ENCODE measurements around the gene INSYN1.

Gene INSYN1

GRCh38 chr15:73746883-73747282 lies 6.3 kb downstream of the INSYN1 start:
- no peak for ATAC-seq (ENCODE audit: low read depth)
- Histone ChIP-seq H3K27me3 (ENCODE audit: insufficient read depth, poor library complexity, severe bottlenecking) (peaks cover 18% of the 10 kb centered on the region), H3K36me3 (ENCODE audit: low read depth) (no peaks in the 10 kb centered on the region), H3K27ac (ENCODE audit: poor library complexity, severe bottlenecking) (no peak overlapping the region), H3K9me3 (ENCODE audit: severe bottlenecking) (no peaks in the 10 kb centered on the region), H3K4me3 (ENCODE audit: severe bottlenecking) (no peak overlapping the region), H3K4me1 (ENCODE audit: insufficient read depth, poor library complexity, severe bottlenecking) (peaks cover 6% of the 10 kb centered on the region)
- DNase-seq (ENCODE audit: low spot score), result no peak
- TF ChIP-seq CTCF (IDR thresholded peaks at IDR 0.05; ENCODE audit: poor library complexity, severe bottlenecking), result no peak

- no peak for ATAC-seq (ENCODE audit: low read depth)
- no peak for DNase-seq (ENCODE audit: low spot score)
- peaks cover 14% of the 10 kb centered on the region for H3K27me3 ChIP-seq (ENCODE audit: insufficient read depth, poor library complexity, severe bottlenecking)
- no peak overlapping the region for H3K4me3 ChIP-seq (ENCODE audit: severe bottlenecking)
- H3K27ac ChIP-seq (ENCODE audit: poor library complexity, severe bottlenecking), result no peak overlapping the region
- peaks cover 6% of the 10 kb centered on the region for H3K4me1 ChIP-seq (ENCODE audit: insufficient read depth, poor library complexity, severe bottlenecking)
- no peak for TF ChIP-seq CTCF (IDR thresholded peaks at IDR 0.05; ENCODE audit: poor library complexity, severe bottlenecking)
- H3K9me3 ChIP-seq (ENCODE audit: severe bottlenecking), result no peaks in the 10 kb centered on the region
- H3K36me3 ChIP-seq (ENCODE audit: low read depth), result no peaks in the 10 kb centered on the region
Observed at GRCh38 chr15:73746261-73746660, 6.9 kb downstream of the INSYN1 start.

- no peak for TF ChIP-seq CTCF (IDR thresholded peaks at IDR 0.05; ENCODE audit: poor library complexity, severe bottlenecking)
- H3K36me3 ChIP-seq (ENCODE audit: low read depth), result no peaks in the 10 kb centered on the region
- no peak overlapping the region for H3K4me3 ChIP-seq (ENCODE audit: severe bottlenecking)
- DNase-seq (ENCODE audit: low spot score) (no peak), ATAC-seq (ENCODE audit: low read depth) (no peak)
- no peaks in the 10 kb centered on the region for H3K9me3 ChIP-seq (ENCODE audit: severe bottlenecking)
- no peak overlapping the region for H3K27ac ChIP-seq (ENCODE audit: poor library complexity, severe bottlenecking)
- H3K4me1 ChIP-seq (ENCODE audit: insufficient read depth, poor library complexity, severe bottlenecking), result peaks cover 6% of the 10 kb centered on the region
- peaks cover 2% of the 10 kb centered on the region for H3K27me3 ChIP-seq (ENCODE audit: insufficient read depth, poor library complexity, severe bottlenecking)
Observed at GRCh38 chr15:73745073-73745472, 8.1 kb downstream of the INSYN1 start.

DNA sequence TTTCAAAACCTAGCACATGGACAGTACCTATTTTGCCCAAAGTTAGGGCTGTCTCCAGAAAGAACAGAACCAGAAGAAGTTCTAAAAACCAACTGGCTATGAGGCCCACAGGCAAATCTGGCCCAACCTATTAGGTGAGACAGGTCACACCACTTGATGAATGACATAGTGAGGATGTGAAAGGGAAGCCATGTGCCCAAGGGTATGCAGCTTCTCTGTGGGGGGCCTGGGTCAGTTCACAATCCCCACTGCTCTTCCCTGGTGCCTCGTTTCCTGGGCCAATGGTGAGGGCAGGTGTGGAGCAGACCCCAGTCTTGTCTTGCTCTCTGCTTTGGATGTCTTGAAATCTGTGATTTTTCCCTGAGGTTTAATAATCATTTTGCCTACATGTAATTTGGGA lies 8.9 kb downstream of the INSYN1 start:
- TF ChIP-seq CTCF (IDR thresholded peaks at IDR 0.05; ENCODE audit: poor library complexity, severe bottlenecking), result no peak

DNA sequence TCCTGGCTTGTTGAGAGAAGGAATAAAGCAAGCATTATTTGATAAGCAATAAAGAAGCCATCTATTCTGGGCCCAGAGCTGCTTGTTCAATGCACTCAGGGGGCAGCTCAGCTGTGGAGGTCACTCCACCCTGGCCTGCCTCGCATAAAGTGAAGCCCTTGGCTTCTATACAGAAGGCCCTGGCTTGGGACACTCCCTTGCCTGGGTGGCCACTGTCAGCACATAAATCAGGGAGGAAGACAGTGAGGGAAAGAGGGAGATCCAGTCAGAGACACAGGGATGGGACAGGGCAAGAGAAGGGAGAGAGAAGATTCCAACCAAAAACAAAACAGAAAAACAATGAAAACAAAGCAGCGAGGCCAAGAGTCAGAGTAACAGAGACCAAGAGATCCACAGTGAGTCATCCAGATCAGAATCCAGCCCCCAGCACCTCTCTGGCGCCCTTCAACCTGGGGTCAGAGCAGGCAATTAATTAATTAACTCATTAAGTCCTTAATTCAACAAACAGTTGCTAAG lies 11.8 kb downstream of the INSYN1 start:
- no peak overlapping the region for H3K4me3 ChIP-seq (ENCODE audit: severe bottlenecking)
- ATAC-seq (ENCODE audit: low read depth) (no peak), DNase-seq (ENCODE audit: low spot score) (no peak)
- no peak overlapping the region for H3K27ac ChIP-seq (ENCODE audit: poor library complexity, severe bottlenecking)
- no peaks in the 10 kb centered on the region for H3K36me3 ChIP-seq (ENCODE audit: low read depth)
- no peaks in the 10 kb centered on the region for H3K9me3 ChIP-seq (ENCODE audit: severe bottlenecking)
- H3K4me1 ChIP-seq (ENCODE audit: insufficient read depth, poor library complexity, severe bottlenecking), result peaks cover 6% of the 10 kb centered on the region
- TF ChIP-seq CTCF (IDR thresholded peaks at IDR 0.05; ENCODE audit: poor library complexity, severe bottlenecking), result no peak
- H3K27me3 ChIP-seq (ENCODE audit: insufficient read depth, poor library complexity, severe bottlenecking), result no peaks in the 10 kb centered on the region

More for the DNA sequence above, 8.9 kb downstream of the INSYN1 start:
- peaks cover 6% of the 10 kb centered on the region for H3K4me1 ChIP-seq (ENCODE audit: insufficient read depth, poor library complexity, severe bottlenecking)
- H3K27ac ChIP-seq (ENCODE audit: poor library complexity, severe bottlenecking), result no peak overlapping the region
- DNase-seq (ENCODE audit: low spot score) (no peak), ATAC-seq (ENCODE audit: low read depth) (no peak)
- no peaks in the 10 kb centered on the region for H3K9me3 ChIP-seq (ENCODE audit: severe bottlenecking)
- no peaks in the 10 kb centered on the region for H3K27me3 ChIP-seq (ENCODE audit: insufficient read depth, poor library complexity, severe bottlenecking)
- no peak overlapping the region for H3K4me3 ChIP-seq (ENCODE audit: severe bottlenecking)
- no peaks in the 10 kb centered on the region for H3K36me3 ChIP-seq (ENCODE audit: low read depth)
